ENCODE data around the gene DCAF15. TPM values are rescaled to one million over a fixed set of nuclear protein-coding genes. Genes with fewer than 3 reads are reported as not detected.

Gene DCAF15, protein sequence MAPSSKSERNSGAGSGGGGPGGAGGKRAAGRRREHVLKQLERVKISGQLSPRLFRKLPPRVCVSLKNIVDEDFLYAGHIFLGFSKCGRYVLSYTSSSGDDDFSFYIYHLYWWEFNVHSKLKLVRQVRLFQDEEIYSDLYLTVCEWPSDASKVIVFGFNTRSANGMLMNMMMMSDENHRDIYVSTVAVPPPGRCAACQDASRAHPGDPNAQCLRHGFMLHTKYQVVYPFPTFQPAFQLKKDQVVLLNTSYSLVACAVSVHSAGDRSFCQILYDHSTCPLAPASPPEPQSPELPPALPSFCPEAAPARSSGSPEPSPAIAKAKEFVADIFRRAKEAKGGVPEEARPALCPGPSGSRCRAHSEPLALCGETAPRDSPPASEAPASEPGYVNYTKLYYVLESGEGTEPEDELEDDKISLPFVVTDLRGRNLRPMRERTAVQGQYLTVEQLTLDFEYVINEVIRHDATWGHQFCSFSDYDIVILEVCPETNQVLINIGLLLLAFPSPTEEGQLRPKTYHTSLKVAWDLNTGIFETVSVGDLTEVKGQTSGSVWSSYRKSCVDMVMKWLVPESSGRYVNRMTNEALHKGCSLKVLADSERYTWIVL
- total RNA-seq = 10 to 100 TPM in 2 of 5 donors, 1 to 10 TPM in 3; 7.1 to 37.3 (median 9.8) TPM
- 10 to 100 TPM; 21.2 to 32.9 (median 31.3) TPM for polyA plus RNA-seq
- long read RNA-seq, donor 1 = 0 reads
- long read RNA-seq, donor 2, partial matches to known transcripts = 0 of 3 reads
- long read RNA-seq, donor 2, other reads (novel, unspliced or antisense) = 0 of 3 reads
- long read RNA-seq, donor 3 = 0 reads
- long read RNA-seq, donor 4 = 0 reads
- long read RNA-seq, donor 5, partial matches to known transcripts = 0 of 1 reads
- long read RNA-seq, donor 5, other reads (novel, unspliced or antisense) = 0 of 1 reads
- long read RNA-seq, donor 6, partial matches to known transcripts = 13 of 13 reads
- long read RNA-seq, donor 6, other reads (novel, unspliced or antisense) = 0 of 13 reads
- long read RNA-seq, donor 7 = 0 reads
- long read RNA-seq, donor 8, partial matches to known transcripts = 0 of 1 reads
- long read RNA-seq, donor 8, other reads (novel, unspliced or antisense) = 0 of 1 reads
- long read RNA-seq, donor 9, partial matches to known transcripts = 5 of 6 reads
- long read RNA-seq, donor 9, other reads (novel, unspliced or antisense) = 0 of 6 reads
- long read RNA-seq, donor 10, partial matches to known transcripts = 0 of 1 reads
- long read RNA-seq, donor 10, other reads (novel, unspliced or antisense) = 0 of 1 reads

DNA sequence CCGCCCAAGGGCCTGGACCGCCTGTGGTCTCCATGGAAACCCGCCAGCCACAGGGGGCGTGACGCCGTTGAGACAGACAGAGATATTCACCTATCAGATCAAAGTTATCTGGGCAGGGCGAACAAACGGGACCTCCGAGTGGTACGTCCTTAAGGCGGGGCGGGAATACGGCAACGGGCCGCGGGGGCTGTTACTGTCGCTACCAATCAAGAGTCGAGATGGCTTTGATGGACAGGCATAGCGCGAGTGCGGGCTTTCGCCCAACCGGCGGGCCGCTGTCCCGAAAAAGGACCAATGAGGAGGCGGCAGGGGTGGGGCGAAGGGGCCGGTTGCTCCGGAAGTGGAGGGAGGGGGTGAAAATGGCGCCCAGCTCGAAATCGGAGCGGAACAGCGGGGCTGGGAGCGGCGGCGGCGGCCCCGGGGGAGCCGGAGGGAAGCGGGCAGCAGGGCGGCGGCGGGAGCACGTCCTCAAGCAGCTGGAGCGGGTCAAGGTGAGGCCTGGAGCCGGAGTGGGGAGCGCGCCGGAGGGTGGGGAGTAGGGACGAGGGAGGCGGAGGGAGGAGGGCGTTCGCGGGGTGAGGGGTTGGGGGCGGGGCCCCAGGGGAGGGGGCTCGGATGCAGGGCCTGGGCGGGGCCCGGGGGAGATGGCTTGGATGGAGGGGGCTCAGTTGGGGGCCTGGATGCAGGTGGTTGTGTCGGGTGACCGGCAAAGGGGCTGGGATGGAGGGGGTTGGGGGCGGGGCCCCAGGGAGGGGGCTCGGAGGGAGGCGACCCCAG lies at the start of gene DCAF15:
DCAF15 (plus strand) TSS at position 356 of the 777 bp plus-strand sequence; CDS start at position 360, 4 bp downstream.
- Histone ChIP-seq H3K4me3 (peak within 1 kb of the TSS; percentile 70 to 97 (median 92)), H3K27me3 (no peaks in the 10 kb centered on the region), H3K4me1 (peaks cover 11 to 24% (median 20%) of the 10 kb centered on the region in 4 donors), H3K36me3 (peaks cover 21 to 33% (median 32%) of the 10 kb centered on the region in 4 donors), H3K9me3 (no peaks in the 10 kb centered on the region), H3K27ac (peak within 1 kb of the TSS; percentile 80 to 93 (median 89))
- TF ChIP-seq POLR2AphosphoS5 (IDR thresholded peaks at IDR 0.05) (peak; percentile 1 to 71 (median 49)), POLR2A (IDR thresholded peaks at IDR 0.05) (no peak), EP300 (IDR thresholded peaks at IDR 0.05) (no peak)
- TF ChIP-seq, protein P1, sequence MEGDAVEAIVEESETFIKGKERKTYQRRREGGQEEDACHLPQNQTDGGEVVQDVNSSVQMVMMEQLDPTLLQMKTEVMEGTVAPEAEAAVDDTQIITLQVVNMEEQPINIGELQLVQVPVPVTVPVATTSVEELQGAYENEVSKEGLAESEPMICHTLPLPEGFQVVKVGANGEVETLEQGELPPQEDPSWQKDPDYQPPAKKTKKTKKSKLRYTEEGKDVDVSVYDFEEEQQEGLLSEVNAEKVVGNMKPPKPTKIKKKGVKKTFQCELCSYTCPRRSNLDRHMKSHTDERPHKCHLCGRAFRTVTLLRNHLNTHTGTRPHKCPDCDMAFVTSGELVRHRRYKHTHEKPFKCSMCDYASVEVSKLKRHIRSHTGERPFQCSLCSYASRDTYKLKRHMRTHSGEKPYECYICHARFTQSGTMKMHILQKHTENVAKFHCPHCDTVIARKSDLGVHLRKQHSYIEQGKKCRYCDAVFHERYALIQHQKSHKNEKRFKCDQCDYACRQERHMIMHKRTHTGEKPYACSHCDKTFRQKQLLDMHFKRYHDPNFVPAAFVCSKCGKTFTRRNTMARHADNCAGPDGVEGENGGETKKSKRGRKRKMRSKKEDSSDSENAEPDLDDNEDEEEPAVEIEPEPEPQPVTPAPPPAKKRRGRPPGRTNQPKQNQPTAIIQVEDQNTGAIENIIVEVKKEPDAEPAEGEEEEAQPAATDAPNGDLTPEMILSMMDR (IDR thresholded peaks at IDR 0.05) = no peak
- peak; percentile 99 to 100 for DNase-seq
- 0 to 1% (median 1%) methylated on average over 44 to 64 of the region's 65 CpGs for WGBS, 5 donors
- intact Hi-C loops (cut with DNase I; ENCODE audit: low total_unique reads) = no loop called here

DNA sequence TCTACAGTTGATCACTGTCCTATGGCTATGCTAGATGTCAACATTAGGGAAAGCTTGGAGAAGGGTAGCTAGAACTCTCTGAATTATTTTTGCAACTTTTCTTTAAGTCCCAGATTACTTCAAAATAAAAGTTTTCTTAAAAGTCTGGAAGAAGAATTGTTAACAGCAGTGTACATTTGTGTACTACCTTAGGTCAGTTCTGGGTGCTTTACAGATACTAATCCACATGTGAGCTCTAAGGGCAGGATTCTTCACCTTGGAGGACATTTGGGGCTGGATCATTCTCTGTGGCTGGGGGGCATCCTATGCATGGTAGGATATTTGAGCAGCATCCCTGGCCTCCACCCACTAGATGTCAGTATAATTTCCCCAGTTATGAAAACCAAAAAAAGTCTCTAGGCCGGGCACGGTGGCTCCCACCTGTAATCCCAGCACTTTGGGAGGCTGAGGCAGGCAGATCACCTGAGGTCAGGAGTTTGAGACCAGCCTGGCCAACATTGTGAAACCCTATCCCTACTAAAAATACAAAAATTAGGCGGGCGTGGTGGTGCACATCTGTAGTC lies 49.2 kb upstream of the DCAF15 start:
- peaks cover 0 to under 1% (median 0%) of the 10 kb centered on the region in 4 donors for H3K36me3 ChIP-seq
- DNase-seq = no peak
- 66 to 87% (median 81%) methylated on average over 4 of the region's 4 CpGs for WGBS, 5 donors
- peaks cover 14 to 26% (median 24%) of the 10 kb centered on the region in 4 donors for H3K4me1 ChIP-seq
- TF ChIP-seq, protein P1 (IDR thresholded peaks at IDR 0.05) = no peak
- TF ChIP-seq POLR2AphosphoS5 (IDR thresholded peaks at IDR 0.05) = no peak
- TF ChIP-seq EP300 (IDR thresholded peaks at IDR 0.05) = no peak
- H3K4me3 ChIP-seq = no peak overlapping the region
- H3K27me3 ChIP-seq = no peaks in the 10 kb centered on the region
- H3K27ac ChIP-seq = no peak overlapping the region
- H3K9me3 ChIP-seq = no peaks in the 10 kb centered on the region
- intact Hi-C loops (cut with DNase I; ENCODE audit: low total_unique reads) = no loop called here

DNA sequence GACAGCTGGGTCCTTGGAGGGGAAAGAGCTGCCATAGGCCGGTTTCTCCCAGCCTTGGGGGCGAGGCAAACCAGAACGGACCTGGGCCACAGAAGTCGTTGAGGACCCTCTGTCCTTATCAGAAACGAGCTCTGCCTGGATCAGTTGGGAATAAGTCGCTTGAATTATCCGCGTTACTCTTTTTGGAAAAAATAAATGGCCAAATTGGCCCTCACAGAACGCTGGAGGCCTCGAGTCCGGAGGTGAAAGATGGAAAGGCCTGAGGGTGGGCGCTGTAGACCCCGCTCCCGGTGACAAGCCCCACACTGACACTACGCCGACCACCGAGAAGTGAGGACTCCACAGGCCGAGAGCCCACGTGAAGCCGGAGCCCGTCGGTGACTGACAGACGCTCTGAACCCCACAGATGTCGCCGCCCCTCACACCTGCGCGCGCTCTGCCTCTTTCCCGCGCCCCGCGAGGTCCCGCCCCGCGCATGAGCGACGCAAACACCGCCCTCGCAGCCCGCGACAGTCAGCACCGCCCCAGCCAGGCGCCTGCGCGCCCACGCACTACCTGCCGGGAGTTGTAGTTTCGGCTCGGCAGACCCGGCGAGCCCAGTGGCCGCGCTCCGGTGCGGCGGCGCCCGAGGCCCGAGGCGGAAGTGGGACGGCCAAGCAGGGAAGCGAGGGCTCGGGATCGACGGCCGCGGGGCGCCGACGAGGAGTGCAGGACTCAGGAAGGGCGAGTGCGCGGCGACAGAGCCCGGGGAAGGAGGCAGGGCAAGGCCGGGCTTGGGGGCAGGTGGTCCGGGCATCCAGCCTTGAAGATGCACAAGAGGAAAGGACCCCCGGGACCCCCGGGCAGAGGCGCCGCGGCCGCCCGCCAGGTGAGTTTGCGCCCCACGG lies 46.4 kb upstream of the DCAF15 start, which contains the start of the genes BRME1 and CC2D1A:
BRME1 (minus strand) TSS at position 484 of the 887 bp plus-strand sequence. CDS start 1,225 bp downstream, outside the sequence.
CC2D1A (plus strand) TSS at position 568 of the 887 bp plus-strand sequence; CDS start at position 809, 241 bp downstream.
- no peaks in the 10 kb centered on the region for H3K27me3 ChIP-seq
- peak within 1 kb of the TSS; percentile 70 to 97 (median 78) for H3K4me3 ChIP-seq
- H3K27ac ChIP-seq = peak within 1 kb of the TSS; percentile 84 to 91 (median 89)
- no peaks in the 10 kb centered on the region for H3K9me3 ChIP-seq
- intact Hi-C loops (cut with DNase I; ENCODE audit: low total_unique reads) = no loop called here
- H3K36me3 ChIP-seq = peaks cover 0 to 21% (median 17%) of the 10 kb centered on the region in 4 donors
- 7 to 14% (median 7%) methylated on average over 49 to 86 of the region's 86 CpGs for WGBS, 5 donors
- TF ChIP-seq, protein P1 (IDR thresholded peaks at IDR 0.05) = peak in 1 of 7 experiments; percentile 14
- TF ChIP-seq POLR2AphosphoS5 (IDR thresholded peaks at IDR 0.05) = peak; percentile 57 to 92 (median 81)
- TF ChIP-seq EP300 (IDR thresholded peaks at IDR 0.05) = no peak
- peak in 1 of 4 donors; percentile 35 for TF ChIP-seq POLR2A (IDR thresholded peaks at IDR 0.05)
- peak; percentile 96 to 97 for DNase-seq
- H3K4me1 ChIP-seq = peaks cover 14 to 34% (median 32%) of the 10 kb centered on the region in 4 donors
